GM12872 (cell line): ENCODE results near the gene EEA1.

Source experiments
- CTCF ChIP-seq: IDR thresholded peaks from 3 replicates; pipeline ENCODE4 v1.5.1; 2011; ENCODE audit warnings: low read depth, mild to moderate bottlenecking, low read length, moderate library complexity; ENCODE audit not compliant: insufficient read depth

EEA1 gene

GRCh38 chr12:92879698-92880322, 49.3 kb downstream of the EEA1 start:
- TF ChIP-seq CTCF: no peak

- TF ChIP-seq CTCF: no peak
Measured at GRCh38 chr12:92877904-92878303, 51.2 kb downstream of the EEA1 start.

GRCh38 chr12:92876496-92876895, 52.6 kb downstream of the EEA1 start:
- TF ChIP-seq CTCF: no peak

- TF ChIP-seq CTCF: no peak
Measured at GRCh38 chr12:92871116-92871515, 58.0 kb downstream of the EEA1 start.

GRCh38 chr12:92866418-92866817, 62.7 kb downstream of the EEA1 start:
- TF ChIP-seq CTCF: no peak

GRCh38 chr12:92863251-92863650, 65.8 kb downstream of the EEA1 start:
- no peak for TF ChIP-seq CTCF

GRCh38 chr12:92861381-92861780, 67.7 kb downstream of the EEA1 start:
- TF ChIP-seq CTCF: no peak
